Activated naive CD4-positive, alpha-beta T cell treated with anti-CD3 and anti-CD28 coated beads, Interleukin-2, amount 50 U/mL, for 72 hours (primary cell): ENCODE results near the gene SLC8B1. TPM values are rescaled to one million over a fixed set of nuclear protein-coding genes. Genes with fewer than 3 reads are reported as not detected.
A peak's percentile ranks its signal among the peaks of the same experiment; 100 is the strongest.

ENCODE experiments used
- ATAC-seq, 2 donors: fragments of 150-1000 bp; cut with Tn5 transposase; 2 replicates each; pipeline ENCODE4 v1.10.0; 2021; ENCODE audit warnings: mild to moderate bottlenecking in 2 of 2, moderate library complexity in 2 of 2
- DNase-seq, 2 donors: peaks; one replicate each; pipeline ENCODE4 v3.0.0; 2021 to 2022; ENCODE audit warnings: low spot score in 2 of 2
- H3K27ac Mint-ChIP-seq, 2 donors: one replicate each; pipeline ENCODE4 v1.8.0; 2022; ENCODE audit warnings: mild to moderate bottlenecking in 2 of 2, mixed read lengths in 2 of 2
- H3K36me3 Mint-ChIP-seq, 2 donors: one replicate each; pipeline ENCODE4 v1.8.0; 2022; ENCODE audit warnings: mixed read lengths in 2 of 2
- H3K9me3 Mint-ChIP-seq, 2 donors: one replicate each; pipeline ENCODE4 v1.8.0; 2022; ENCODE audit warnings: mixed read lengths in 2 of 2
- total RNA-seq, 2 donors: library from RNA; stranded (reverse); gene quantifications; one replicate each; pipeline ENCODE4 v1.2.3, GENCODE V29; 2022

The SLC8B1 gene
- total RNA-seq, 2 donors from 2014 or later = 24.2 to 28.5 TPM

- peak; percentile 19 to 32 for ATAC-seq
These were observed 778 bp downstream of the SLC8B1 start for GRCh38 chr12:113333877-113334785.

DNA sequence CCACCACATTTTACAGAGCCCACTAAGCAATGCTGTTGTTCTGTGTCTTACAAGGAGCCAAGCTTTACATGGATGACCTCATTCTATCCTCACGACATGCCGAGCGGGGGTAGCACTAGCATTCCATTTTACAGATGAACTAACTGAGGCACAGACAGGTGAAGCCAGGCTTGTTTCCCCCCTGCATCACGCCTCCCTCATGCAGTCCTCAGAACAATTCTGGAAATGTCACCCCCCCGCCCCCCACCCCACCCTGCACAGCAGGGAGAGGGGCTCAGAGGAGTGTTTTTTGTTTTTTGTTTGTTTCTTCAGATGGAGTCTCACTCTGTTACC is 1.5 kb downstream of the SLC8B1 start:
- no peaks in the 10 kb centered on the region for H3K9me3 Mint-ChIP-seq
- peak overlapping the region in 1 of 2 donors; percentile 82 for H3K27ac Mint-ChIP-seq
- H3K36me3 Mint-ChIP-seq = peaks cover 15 to 33% of the 10 kb centered on the region in 2 donors
- ATAC-seq (no peak), DNase-seq (no peak)

More at GRCh38 chr12:113333877-113334785, 778 bp downstream of the SLC8B1 start:
- peak overlapping the region; percentile 72 to 82 for H3K27ac Mint-ChIP-seq
- H3K36me3 Mint-ChIP-seq = peaks cover 15 to 26% of the 10 kb centered on the region in 2 donors
- peak in 1 of 2 donors; percentile 13 for DNase-seq
- no peaks in the 10 kb centered on the region for H3K9me3 Mint-ChIP-seq

DNA sequence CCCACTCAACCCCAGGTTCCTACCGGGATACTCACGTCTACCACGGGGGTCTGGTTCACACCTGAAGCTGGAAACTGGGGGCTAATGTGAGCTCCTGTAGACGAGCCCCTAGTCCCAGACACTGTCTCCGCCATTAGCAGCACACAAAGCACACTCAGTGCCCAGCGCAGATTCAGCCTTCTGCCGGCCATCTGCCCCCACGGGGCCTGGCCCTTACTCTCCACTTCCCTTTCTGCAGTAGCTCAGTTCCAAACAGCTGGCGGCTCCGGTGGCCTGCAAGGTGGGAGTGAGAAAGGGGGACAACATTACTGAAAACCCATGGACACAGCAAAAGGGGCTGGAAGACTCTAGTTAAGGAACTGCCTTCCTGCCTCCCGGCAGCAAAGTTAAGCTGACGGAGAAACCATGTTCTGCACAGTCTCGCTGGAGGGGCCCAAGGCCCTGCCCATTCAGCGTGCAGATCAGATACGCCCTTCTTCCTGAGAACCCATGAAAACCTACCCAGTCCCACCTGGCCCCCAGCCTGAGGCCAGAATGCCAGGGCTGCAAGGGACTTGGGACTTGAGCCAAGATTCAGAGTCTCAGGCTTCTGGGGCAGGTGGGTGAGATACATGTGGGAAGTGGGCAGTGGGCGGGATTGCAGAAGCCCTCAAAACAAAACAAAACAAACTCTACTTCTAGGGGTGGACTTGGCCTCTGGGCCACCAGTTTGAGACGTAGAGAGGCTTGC is 2.1 kb downstream of the SLC8B1 start:
- Mint-ChIP-seq H3K27ac (no peak overlapping the region), H3K9me3 (no peaks in the 10 kb centered on the region), H3K36me3 (peaks cover 15 to 36% of the 10 kb centered on the region in 2 donors)
- DNase-seq = no peak
- no peak for ATAC-seq

GRCh38 chr12:113330505-113330904 is 4.4 kb downstream of the SLC8B1 start:
- Mint-ChIP-seq H3K36me3 (peaks cover 15 to 36% of the 10 kb centered on the region in 2 donors), H3K9me3 (no peaks in the 10 kb centered on the region), H3K27ac (peak overlapping the region in 1 of 2 donors; percentile 73)
- no peak for DNase-seq
- no peak for ATAC-seq

DNA sequence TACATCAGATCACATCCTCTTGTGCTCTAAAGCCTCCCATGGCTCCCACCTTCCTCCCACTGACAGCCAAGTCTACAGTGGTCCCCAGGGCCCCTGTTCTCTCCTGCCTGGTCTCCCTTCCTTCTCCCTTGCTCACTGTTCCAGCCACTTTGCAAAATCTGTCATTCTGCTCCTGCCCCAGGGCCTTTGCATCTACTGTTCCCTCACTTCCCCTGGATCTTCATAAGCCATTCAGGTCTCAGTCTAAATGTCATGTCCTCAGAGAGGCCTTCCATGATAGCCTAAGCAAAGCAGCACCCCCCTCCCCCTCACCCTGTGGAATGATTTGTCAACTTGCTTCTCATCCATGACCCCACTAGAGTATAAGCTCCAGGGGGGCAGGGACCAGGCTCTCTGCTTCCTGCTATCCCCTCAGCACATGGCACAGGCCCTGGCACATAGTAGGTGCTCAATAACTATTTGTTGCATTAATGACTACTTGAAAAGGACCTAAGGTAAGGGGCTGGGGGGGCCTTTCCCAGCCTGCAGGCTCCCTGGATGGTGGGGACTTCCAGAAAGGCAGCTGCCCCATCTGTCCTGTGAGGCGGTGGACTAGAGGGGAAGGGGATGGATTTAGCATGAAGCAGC is 5.0 kb downstream of the SLC8B1 start:
- no peak for DNase-seq
- Mint-ChIP-seq H3K27ac (peak overlapping the region; percentile 33 to 73), H3K36me3 (peaks cover 15 to 40% of the 10 kb centered on the region in 2 donors), H3K9me3 (no peaks in the 10 kb centered on the region)
- ATAC-seq = no peak

DNA sequence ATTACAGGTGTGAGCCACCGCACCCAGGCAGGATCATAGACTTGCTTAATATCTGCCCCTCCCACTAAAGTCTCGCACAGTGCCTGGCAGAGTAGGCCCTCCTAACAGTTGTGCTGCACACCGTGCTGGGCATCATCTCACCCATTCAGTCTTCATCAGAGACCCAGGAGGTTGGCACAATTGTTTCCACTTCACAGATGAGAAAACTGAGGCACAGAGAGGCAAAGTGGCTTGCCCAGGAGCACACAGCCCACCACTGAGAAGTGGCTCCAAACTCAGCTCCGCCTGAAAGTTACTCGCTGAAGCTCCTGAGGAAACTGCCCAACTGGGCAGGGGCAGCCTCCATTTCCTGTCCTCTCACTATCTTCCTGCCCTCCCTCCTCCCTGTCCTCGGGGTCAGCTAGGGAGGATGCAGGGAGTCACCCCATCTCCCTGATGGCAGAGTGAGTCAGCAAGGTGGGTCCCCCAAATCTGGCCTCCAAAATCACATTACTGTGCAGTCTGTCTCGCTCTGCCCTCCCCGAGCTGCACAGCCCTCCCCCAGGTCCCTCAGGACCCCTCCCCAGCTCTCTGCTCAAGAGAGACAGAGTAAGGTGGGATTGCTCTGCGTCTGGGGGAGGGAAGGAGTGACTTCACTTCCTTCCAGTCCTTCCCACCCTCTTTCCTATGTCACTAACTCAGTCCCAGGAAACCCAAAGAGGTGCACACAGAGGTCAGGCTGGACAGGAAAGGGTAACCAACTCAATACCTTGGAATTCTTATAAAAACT is 5.7 kb downstream of the SLC8B1 start:
- peak overlapping the region; percentile 25 to 73 for H3K27ac Mint-ChIP-seq
- no peaks in the 10 kb centered on the region for H3K9me3 Mint-ChIP-seq
- peak in 1 of 2 donors; percentile 37 for ATAC-seq
- DNase-seq = no peak
- peaks cover 8 to 37% of the 10 kb centered on the region in 2 donors for H3K36me3 Mint-ChIP-seq

DNA sequence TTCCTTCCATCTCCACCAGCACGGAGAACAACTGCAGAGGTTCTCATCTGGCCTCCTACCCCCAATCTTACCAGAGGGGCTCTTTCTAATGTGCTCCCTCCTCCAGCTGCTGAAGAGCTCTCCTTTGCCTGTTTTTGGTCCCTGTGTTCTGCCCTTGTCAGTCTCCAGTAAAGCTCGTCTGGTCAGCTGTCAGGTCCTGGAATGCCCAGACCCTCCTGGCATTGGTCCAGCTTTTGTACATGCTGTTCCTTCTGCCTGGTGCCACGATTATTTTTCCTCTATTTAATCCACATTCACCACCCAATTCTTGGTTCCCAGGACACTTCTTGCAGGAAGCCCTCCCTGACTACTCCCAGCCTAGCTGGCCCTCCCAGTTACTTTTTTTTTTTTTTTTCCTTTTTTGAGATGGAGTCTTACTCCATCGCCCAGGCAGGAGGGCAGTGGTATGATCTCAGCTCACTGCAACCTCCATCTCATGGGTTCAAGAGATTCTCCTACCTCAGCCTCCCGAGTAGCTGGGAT is 6.5 kb downstream of the SLC8B1 start:
- DNase-seq = no peak
- H3K36me3 Mint-ChIP-seq = peaks cover 8 to 37% of the 10 kb centered on the region in 2 donors
- ATAC-seq = no peak
- H3K9me3 Mint-ChIP-seq = no peaks in the 10 kb centered on the region
- H3K27ac Mint-ChIP-seq = peak overlapping the region in 1 of 2 donors; percentile 73

DNA sequence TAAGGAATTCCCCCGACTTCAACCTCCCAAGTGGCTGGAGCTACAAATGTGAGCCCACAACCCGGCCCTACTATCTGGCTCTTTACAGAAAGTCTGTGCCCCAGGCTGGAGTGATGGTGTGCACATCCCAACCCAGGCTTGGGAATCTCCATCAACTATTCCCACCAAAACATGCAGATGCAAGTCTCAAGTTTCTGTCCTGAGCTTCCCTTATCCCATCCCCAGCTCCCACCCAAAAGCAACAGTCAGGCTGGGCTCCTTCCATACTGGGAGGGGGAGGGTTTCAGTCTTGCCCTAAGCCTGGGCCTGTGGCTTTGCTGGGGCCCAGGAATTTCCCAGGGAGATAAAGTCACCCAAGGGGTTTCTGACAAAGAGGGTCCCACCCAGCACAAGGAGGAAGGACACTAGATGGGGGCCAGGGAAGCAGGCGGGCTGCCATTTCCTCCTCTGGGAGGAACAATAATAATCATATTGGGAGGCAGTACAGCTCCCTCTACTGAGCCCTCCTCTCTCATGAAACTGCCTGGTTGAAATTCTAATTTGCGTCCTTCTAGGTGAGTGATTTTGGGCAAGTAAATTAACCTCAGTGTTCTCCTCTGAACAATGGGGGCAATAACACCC is 8.0 kb downstream of the SLC8B1 start:
- ATAC-seq = no peak
- H3K36me3 Mint-ChIP-seq = peaks cover 8 to 42% of the 10 kb centered on the region in 2 donors

DNA sequence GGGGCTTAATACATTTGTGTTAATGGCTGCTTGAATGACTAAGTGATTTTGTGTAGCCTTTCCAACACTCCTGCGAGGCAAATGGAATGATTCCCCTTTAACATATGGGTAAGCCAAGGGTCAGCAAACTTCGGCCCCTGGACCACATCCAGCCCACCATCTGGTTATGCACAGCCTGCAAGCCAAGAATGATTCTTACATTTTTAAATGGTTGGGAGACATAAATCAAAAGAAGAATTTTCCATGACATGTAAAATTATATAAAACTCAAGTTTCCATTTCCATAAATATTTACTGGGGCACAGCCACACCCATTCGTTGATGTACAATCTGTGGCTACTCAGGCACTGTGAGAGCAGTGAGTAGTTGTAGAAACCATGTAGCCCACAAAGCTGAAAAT is 9.0 kb downstream of the SLC8B1 start:
- ATAC-seq = no peak
- no peak for DNase-seq
- Mint-ChIP-seq H3K27ac (no peak overlapping the region), H3K36me3 (peaks cover 8 to 46% of the 10 kb centered on the region in 2 donors), H3K9me3 (no peaks in the 10 kb centered on the region)

More for the DNA sequence above, 8.0 kb downstream of the SLC8B1 start:
- no peak for DNase-seq
- Mint-ChIP-seq H3K9me3 (no peaks in the 10 kb centered on the region), H3K27ac (peak overlapping the region; percentile 44)

DNA sequence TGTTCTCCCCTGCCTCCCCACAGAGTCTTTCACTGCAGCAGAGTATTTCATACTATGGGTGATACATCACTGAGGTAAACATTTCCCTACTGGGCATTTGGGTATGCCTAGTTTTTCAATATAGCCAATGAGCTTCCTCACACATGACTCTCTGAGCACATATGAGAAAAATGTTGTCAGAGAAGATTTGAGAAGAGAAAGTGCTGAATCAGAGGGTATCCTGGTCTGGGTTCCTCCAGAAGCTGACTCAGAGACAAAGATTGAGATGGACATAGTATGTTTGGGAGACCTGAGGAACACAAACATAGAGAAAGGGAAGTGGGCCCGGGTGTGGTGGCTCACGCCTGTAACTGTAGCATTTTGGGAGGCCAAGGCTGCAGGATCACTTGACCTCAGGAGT is 12.6 kb downstream of the SLC8B1 start:
- no peaks in the 10 kb centered on the region for H3K9me3 Mint-ChIP-seq
- peak in 1 of 2 donors; percentile 31 for ATAC-seq
- H3K27ac Mint-ChIP-seq = peak overlapping the region; percentile 78 to 82
- no peak for DNase-seq
- peaks cover 21 to 50% of the 10 kb centered on the region in 2 donors for H3K36me3 Mint-ChIP-seq

GRCh38 chr12:113320401-113320800 is 14.5 kb downstream of the SLC8B1 start:
- DNase-seq (no peak), ATAC-seq (no peak)
- Mint-ChIP-seq H3K9me3 (no peaks in the 10 kb centered on the region), H3K36me3 (peaks cover 21 to 50% of the 10 kb centered on the region in 2 donors), H3K27ac (peak overlapping the region in 1 of 2 donors; percentile 65)

GRCh38 chr12:113318900-113319628 is 15.8 kb downstream of the SLC8B1 start:
- Mint-ChIP-seq H3K9me3 (no peaks in the 10 kb centered on the region), H3K27ac (peak overlapping the region in 1 of 2 donors; percentile 65), H3K36me3 (peaks cover 21 to 44% of the 10 kb centered on the region in 2 donors)
- DNase-seq (no peak), ATAC-seq (no peak)

- no peak for DNase-seq
- no peak for ATAC-seq
- Mint-ChIP-seq H3K27ac (no peak overlapping the region), H3K36me3 (peaks cover 21 to 44% of the 10 kb centered on the region in 2 donors), H3K9me3 (no peaks in the 10 kb centered on the region)
These were observed 16.8 kb downstream of the SLC8B1 start for GRCh38 chr12:113318046-113318656.

- DNase-seq = no peak
- no peak for ATAC-seq
- Mint-ChIP-seq H3K9me3 (no peaks in the 10 kb centered on the region), H3K36me3 (peaks cover 15 to 34% of the 10 kb centered on the region in 2 donors), H3K27ac (no peak overlapping the region)
These were observed 17.8 kb downstream of the SLC8B1 start for GRCh38 chr12:113317122-113317521.

DNA sequence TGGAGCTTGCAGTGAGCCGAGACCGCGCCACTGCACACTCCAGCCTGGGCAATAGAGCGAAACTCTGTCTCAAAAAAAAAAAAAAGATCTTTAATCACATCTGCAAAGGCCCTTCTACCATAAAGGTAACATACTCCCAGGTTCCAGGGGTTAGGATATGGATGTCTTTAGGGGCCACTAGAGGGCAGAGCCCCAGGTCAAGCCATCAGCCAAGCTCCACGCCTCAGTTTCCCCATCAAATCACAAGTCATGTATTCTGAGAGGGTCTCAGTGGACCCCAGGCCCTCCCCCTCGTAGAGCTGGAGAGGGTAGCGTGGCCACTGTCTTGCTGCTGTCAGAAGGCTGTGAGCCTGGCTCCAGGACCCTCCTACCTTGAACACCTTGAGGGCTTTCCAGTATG is 18.8 kb downstream of the SLC8B1 start:
- no peak for ATAC-seq
- no peak for DNase-seq
- H3K27ac Mint-ChIP-seq = no peak overlapping the region
- H3K36me3 Mint-ChIP-seq = peaks cover 13 to 31% of the 10 kb centered on the region in 2 donors
- no peaks in the 10 kb centered on the region for H3K9me3 Mint-ChIP-seq
